ENCODE data around the gene TCIRG1.

The TCIRG1 gene

DNA sequence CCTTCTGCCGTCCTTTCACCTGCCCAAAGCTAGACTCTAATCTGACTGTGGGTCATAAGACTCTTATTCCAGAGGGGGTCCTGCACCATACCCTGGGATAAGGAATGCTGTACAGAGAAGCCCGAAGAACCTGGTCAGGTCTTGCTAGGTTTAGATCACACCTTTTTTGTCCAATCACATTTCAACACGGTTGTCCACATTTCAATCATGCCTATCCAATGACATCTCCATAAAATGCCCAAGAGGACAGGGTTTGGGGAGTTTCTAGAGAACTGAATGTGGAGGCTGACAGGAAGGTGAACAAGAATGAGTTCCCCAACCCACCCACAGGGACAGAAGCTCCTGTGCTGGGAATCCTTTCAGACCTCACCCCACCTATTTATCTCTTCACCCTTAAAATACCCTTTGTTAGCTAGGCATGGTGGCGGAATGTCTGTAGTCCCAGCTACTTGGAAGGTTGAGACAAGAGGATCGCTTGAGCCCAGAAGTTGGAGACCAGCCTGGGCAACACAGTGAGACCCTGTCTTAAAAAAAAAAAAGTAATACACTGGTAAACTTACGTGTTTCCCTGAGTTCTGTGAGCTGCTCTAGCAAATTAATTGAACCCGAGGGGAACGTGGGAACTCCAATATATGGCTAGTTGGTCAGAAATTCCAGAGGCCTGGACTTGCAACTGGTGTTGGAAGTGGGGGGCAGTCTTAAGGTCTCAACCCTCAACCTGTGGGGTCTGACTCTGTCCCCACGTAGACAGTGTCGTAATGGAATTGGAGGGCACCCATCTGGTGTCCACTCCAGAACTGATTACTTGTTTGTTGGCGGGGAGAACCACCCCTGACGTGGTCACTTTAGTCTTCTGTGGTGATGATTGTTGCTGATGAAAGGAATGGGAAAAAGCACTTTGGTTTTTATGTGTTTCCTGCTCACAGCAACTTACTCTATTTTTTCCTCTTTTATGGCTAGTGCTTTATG is 17.8 kb downstream of the TCIRG1 start:
- Mint-ChIP-seq H3K36me3 (ENCODE audit: low read depth) (peaks cover 22% of the 10 kb centered on the region), H3K27ac (no peak overlapping the region), H3K27me3 (ENCODE audit: low read depth) (no peaks in the 10 kb centered on the region), H3K4me3 (no peak overlapping the region), H3K9me3 (no peaks in the 10 kb centered on the region), H3K4me1 (ENCODE audit: low read depth) (no peaks in the 10 kb centered on the region)
- no peak for DNase-seq (ENCODE audit: low spot score)

DNA sequence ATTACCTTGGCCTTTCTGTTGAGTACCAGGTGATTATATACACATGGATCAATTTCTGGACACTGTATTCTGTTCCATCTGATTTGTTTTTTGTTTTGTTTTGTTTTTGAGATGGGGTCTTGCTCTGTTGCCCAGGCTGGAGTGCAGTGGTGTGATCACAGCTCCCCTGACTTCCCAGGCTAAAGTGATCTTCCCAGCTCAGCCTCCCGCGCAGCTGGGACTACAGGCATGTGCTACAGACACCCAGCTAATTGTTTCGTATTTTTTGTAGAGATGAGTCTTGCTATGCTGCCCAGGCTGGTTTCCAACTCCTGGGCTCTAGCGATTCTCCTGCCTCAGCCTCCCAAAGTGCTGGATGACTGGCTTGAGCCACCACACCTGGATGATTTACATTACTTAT is 19.0 kb downstream of the TCIRG1 start:
- no peaks in the 10 kb centered on the region for H3K9me3 Mint-ChIP-seq
- H3K36me3 Mint-ChIP-seq (ENCODE audit: low read depth), result peaks cover 17% of the 10 kb centered on the region
- DNase-seq (ENCODE audit: low spot score), result no peak
- H3K4me3 Mint-ChIP-seq, result no peak overlapping the region
- no peak overlapping the region for H3K27ac Mint-ChIP-seq
- no peaks in the 10 kb centered on the region for H3K4me1 Mint-ChIP-seq (ENCODE audit: low read depth)
- H3K27me3 Mint-ChIP-seq (ENCODE audit: low read depth), result no peaks in the 10 kb centered on the region

DNA sequence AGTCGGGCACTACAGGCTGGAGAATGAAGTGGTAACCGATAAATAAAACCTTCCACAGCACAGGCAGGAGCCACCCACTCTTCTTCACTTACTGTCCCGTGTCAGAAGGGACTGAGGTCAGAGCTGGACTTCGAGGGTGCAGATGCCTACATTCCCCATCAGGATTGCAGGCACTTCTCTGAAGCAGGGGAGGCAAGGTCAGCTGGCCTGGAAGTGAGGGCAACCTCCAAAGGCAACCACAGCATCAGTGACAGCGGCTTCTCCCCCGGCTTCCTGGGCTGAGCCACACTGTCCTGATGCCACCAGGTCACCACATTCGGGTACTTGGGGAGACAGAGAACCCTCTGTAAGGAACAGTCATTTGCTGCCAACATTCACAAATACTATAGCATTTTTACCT is 22.7 kb downstream of the TCIRG1 start:
- Mint-ChIP-seq H3K9me3 (no peaks in the 10 kb centered on the region), H3K4me3 (no peak overlapping the region), H3K27me3 (ENCODE audit: low read depth) (no peaks in the 10 kb centered on the region), H3K27ac (no peak overlapping the region), H3K4me1 (ENCODE audit: low read depth) (no peaks in the 10 kb centered on the region), H3K36me3 (ENCODE audit: low read depth) (peaks cover 11% of the 10 kb centered on the region)
- no peak for DNase-seq (ENCODE audit: low spot score)

DNA sequence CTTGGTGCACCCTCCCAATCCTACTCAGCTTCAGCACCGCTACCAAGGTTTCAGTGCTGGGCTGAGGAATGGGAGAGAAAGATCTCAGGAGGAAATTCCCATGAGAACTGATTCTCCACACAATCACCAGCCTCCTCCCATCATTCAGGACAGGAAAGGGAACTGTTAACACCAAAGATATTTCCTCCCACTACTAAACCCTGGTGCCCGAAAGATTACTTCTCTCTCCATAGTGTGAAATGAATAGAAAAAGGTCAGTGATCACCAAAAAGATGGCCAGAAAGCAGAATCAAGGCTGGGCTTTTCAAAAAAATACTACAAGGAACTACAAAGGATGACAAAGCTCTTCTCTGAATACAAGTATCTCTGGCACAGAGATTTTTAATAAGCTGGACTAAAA is 26.1 kb downstream of the TCIRG1 start:
- no peak overlapping the region for H3K4me3 Mint-ChIP-seq
- no peaks in the 10 kb centered on the region for H3K27me3 Mint-ChIP-seq (ENCODE audit: low read depth)
- H3K9me3 Mint-ChIP-seq, result no peaks in the 10 kb centered on the region
- H3K27ac Mint-ChIP-seq, result no peak overlapping the region
- no peaks in the 10 kb centered on the region for H3K4me1 Mint-ChIP-seq (ENCODE audit: low read depth)
- DNase-seq (ENCODE audit: low spot score), result no peak
- H3K36me3 Mint-ChIP-seq (ENCODE audit: low read depth), result peaks cover 9% of the 10 kb centered on the region

DNA sequence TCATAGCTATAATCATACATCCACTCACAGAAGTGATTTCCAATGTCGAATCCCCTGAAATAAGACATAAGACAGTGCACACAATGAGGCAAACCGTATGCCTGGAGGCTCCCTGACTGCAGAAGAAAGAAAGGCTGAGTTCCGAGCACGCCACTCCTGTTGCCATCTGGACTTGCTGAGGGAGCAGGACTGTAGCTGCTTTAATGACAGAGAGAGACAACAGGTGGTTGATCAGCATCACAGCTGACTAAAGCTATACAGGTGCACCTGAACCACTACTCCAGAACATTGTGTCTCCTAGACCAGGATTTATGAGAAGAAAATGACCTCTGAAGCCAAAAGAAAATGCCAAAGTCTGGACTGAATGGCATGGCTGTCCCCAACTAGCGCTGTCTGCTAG is 27.0 kb downstream of the TCIRG1 start:
- H3K4me1 Mint-ChIP-seq (ENCODE audit: low read depth), result no peaks in the 10 kb centered on the region
- H3K9me3 Mint-ChIP-seq, result no peaks in the 10 kb centered on the region
- H3K4me3 Mint-ChIP-seq, result no peak overlapping the region
- H3K27ac Mint-ChIP-seq, result no peak overlapping the region
- H3K27me3 Mint-ChIP-seq (ENCODE audit: low read depth), result no peaks in the 10 kb centered on the region
- peaks cover 5% of the 10 kb centered on the region for H3K36me3 Mint-ChIP-seq (ENCODE audit: low read depth)
- DNase-seq (ENCODE audit: low spot score), result no peak

DNA sequence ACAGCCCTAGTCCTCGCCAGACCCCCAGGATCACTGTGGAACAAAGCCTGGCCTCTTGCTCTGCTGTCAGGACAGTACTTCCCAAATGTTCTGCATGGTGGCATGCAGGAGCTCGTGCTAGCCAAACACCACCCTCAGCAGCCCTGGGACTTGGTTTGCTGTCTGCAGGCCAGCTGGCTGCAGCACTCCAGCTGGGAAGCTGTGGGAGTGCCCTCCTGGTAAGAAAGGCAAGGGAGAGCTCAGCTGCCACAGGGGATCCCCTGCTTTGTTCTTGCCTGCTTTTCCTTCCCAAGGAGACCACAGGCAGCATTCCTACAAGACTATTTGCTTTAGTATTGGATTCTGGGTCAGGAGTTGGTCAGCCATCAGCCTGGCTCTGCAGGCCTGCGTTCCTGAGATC is 27.9 kb downstream of the TCIRG1 start:
- Mint-ChIP-seq H3K36me3 (ENCODE audit: low read depth) (peaks cover 3% of the 10 kb centered on the region), H3K4me3 (no peak overlapping the region), H3K27ac (no peak overlapping the region), H3K27me3 (ENCODE audit: low read depth) (no peaks in the 10 kb centered on the region), H3K9me3 (no peaks in the 10 kb centered on the region), H3K4me1 (ENCODE audit: low read depth) (no peaks in the 10 kb centered on the region)
- no peak for DNase-seq (ENCODE audit: low spot score)

DNA sequence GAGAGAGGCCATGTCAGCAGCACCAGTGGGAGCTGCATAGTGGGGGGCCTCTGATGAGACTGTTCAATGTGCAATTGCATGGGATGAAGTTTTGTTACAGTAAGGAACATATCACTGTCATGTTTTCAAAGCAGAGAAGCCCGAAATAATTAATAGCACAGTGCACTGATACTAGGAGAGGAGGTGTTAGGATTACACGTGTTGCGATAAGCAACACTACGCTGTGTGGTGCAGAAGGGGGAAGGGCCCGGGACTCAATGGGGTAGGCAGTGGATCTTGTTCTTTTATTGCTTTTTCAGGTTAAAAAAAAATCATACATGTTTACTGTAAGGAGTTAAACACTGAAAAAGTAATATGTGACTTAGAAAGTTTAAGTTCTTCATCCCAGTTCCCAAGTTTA is 29.2 kb downstream of the TCIRG1 start:
- peaks cover 4% of the 10 kb centered on the region for H3K36me3 Mint-ChIP-seq (ENCODE audit: low read depth)
- no peaks in the 10 kb centered on the region for H3K27me3 Mint-ChIP-seq (ENCODE audit: low read depth)
- no peak overlapping the region for H3K27ac Mint-ChIP-seq
- no peaks in the 10 kb centered on the region for H3K4me1 Mint-ChIP-seq (ENCODE audit: low read depth)
- no peak for DNase-seq (ENCODE audit: low spot score)
- no peak overlapping the region for H3K4me3 Mint-ChIP-seq
- H3K9me3 Mint-ChIP-seq, result no peaks in the 10 kb centered on the region

DNA sequence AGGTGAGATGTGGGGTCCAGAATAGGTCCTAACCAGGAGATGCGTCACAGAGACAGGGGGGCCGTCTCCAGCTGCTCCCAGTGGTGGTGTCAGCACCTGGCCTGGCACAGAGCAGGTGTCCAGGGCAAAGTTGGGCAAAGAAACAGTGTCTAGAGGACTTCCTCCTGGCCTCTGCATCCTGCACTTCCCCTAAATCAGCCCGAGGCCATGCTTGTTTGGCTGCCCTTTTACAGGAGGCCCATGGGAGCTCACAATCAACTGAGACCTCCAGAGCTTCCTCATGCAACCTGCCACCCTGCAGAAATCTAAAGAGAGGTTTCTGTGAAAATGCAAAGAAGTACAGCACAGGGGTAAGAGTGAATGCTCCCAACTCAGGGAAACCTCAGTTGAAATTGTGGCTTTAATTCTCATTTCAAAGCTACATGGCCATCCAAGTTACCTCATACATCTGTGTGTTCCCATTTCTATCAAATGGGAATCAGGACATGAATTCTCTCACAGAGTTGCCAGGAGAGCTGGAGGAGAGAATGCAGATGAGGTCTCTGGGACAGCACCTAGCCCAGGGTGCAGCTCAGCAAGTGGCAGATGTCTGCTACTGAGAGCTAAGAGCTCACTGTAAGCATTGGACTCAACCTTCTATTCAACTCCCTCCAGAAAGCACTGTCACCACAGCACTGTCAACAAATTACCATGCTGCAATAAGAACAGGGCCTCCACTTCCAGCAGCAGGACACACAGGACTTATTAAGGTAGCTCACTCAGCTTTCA is 32.6 kb downstream of the TCIRG1 start:
- Mint-ChIP-seq H3K4me1 (ENCODE audit: low read depth) (no peaks in the 10 kb centered on the region), H3K4me3 (no peak overlapping the region), H3K27ac (no peak overlapping the region), H3K27me3 (ENCODE audit: low read depth) (no peaks in the 10 kb centered on the region), H3K36me3 (ENCODE audit: low read depth) (peaks cover 3% of the 10 kb centered on the region), H3K9me3 (no peaks in the 10 kb centered on the region)
- no peak for DNase-seq (ENCODE audit: low spot score)

DNA sequence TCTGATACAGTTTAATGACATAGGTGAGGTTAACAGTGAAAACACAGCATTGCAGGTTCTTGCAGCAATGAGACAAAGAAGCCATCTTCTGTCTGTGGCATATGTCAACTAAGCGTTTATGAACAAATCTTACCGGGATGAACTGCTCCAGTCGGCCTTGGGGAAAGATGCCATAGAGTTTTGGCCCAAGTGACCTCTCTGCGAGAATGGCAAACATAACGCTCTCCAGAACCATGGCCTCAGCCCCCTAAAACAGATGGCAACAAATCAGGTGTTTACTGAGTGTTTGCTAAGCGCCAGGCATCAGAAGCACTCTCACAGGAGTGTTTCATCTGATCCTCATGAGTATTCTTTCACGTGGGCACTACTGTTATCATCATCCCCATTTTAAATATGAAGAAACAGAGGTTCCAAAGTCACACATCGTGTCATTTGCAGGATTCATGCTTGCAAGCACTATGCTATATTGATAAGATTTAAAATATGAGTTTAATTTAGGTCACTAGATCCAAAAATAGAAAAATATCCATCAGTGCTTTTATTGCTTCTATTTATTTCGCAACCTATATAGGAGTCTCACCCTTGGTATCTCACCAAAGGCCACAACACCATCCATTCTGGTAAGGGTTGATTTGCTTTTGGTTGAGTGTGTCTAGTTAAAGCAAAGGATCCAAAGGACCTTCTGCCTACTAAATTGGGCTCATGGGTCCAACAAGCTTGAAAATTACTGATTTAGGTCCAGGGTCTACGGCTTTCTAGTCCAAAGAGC is 35.9 kb downstream of the TCIRG1 start:
- no peaks in the 10 kb centered on the region for H3K9me3 Mint-ChIP-seq
- DNase-seq (ENCODE audit: low spot score), result no peak
- H3K4me3 Mint-ChIP-seq, result no peak overlapping the region
- no peaks in the 10 kb centered on the region for H3K4me1 Mint-ChIP-seq (ENCODE audit: low read depth)
- no peaks in the 10 kb centered on the region for H3K27me3 Mint-ChIP-seq (ENCODE audit: low read depth)
- H3K27ac Mint-ChIP-seq, result no peak overlapping the region
- peaks cover 3% of the 10 kb centered on the region for H3K36me3 Mint-ChIP-seq (ENCODE audit: low read depth)

DNA sequence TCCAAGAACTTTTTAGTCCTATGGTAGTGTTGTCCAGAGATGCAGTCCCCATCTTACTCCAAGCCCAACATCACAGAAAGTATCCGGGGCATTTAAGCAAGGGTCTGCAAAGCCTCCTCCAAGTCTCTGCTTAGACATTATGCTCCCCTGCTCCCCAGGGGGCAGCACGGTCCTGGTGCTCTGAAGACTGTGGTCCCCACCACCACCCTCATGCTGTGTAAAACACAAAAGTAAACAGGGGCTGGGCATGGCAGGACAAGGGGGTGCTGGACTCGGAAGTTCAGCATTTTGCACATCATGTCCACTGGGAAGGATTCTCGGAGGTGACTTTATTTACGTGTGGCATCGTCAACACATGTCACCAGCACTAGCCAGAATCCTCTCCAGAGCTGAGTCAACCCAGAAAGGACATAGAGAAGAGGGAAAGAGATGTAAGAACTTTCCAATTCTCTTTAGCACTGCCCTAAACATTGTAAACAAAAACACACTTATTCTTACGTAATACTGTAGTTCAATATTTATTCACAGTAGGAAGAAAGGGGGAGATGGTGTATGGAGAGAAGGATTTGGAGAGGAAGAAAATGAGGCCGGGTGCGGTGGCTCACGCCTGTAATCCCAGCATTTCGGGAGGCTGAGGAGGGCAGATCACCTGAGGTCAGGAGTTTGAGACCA is 37.7 kb downstream of the TCIRG1 start:
- Mint-ChIP-seq H3K36me3 (ENCODE audit: low read depth) (peaks cover 4% of the 10 kb centered on the region), H3K27me3 (ENCODE audit: low read depth) (no peaks in the 10 kb centered on the region), H3K9me3 (no peaks in the 10 kb centered on the region), H3K27ac (no peak overlapping the region), H3K4me1 (ENCODE audit: low read depth) (no peaks in the 10 kb centered on the region), H3K4me3 (no peak overlapping the region)
- no peak for DNase-seq (ENCODE audit: low spot score)

DNA sequence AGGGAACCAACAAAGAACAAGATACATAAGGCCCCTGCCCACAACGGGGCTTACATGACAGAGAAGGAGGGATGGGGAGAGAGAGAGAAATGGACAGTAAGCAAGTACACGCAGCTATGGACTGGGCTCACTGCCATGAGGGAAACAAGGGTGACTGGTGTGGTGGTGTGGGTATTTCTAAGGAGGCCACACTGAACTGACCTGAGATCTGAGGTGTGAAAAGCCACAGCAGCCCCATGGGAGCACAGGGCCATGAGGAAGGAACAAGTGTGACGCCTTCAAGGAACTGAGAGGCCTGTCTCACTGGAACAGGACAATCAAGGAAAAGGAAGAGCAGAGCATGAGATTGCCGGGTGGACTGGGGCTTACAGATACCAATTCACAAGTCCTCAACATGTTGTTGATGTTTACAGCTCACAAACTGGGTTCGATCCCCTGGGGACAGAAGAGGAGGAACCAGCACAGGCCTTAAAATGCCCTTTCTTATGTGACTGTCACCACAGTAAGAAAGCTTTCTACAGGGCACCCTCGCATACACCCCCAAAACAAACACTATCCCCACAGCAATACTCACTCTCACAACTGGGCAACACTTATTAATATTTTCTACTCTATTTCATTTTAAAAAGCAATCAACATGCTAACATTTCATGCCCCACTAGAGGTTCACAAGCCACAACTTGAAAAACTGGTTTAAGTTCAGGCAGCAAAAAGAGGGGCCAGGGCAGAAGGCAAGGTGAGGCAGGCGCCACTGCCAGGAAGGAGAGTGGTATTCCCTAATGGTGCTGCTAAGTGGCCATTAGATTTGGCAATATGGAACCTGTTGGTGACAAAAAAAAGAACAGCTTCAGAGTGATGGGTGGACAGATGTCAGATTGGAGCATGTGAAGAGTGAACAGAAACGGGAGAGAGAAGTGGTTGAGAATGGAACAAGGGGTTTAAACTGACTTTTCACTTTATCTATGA is 39.1 kb downstream of the TCIRG1 start:
- Mint-ChIP-seq H3K9me3 (no peaks in the 10 kb centered on the region), H3K27ac (no peak overlapping the region), H3K27me3 (ENCODE audit: low read depth) (no peaks in the 10 kb centered on the region), H3K36me3 (ENCODE audit: low read depth) (peaks cover 2% of the 10 kb centered on the region), H3K4me3 (no peak overlapping the region), H3K4me1 (ENCODE audit: low read depth) (no peaks in the 10 kb centered on the region)
- DNase-seq (ENCODE audit: low spot score), result no peak

DNA sequence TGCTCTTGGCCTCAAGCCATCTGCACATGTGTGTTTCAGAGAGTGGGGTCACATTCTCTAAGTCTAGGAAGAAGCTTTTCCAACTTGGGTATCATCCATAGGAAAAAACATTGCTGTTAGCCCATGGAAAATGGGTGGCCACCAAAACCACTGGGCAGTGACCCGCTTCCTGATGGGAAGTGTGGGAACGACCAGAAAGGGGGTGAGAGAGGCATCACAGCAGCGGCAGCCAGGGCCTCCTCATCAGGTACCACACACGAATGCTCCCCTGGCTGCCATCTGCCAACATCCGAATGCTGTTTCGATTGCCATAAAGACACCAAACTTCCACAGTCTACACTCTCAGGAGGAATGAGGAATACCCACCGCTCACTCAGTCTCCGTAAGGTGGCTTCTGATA is 42.0 kb downstream of the TCIRG1 start:
- Mint-ChIP-seq H3K36me3 (ENCODE audit: low read depth) (peaks cover 2% of the 10 kb centered on the region), H3K9me3 (no peaks in the 10 kb centered on the region), H3K4me1 (ENCODE audit: low read depth) (no peaks in the 10 kb centered on the region), H3K4me3 (no peak overlapping the region), H3K27me3 (ENCODE audit: low read depth) (no peaks in the 10 kb centered on the region), H3K27ac (no peak overlapping the region)
- no peak for DNase-seq (ENCODE audit: low spot score)

DNA sequence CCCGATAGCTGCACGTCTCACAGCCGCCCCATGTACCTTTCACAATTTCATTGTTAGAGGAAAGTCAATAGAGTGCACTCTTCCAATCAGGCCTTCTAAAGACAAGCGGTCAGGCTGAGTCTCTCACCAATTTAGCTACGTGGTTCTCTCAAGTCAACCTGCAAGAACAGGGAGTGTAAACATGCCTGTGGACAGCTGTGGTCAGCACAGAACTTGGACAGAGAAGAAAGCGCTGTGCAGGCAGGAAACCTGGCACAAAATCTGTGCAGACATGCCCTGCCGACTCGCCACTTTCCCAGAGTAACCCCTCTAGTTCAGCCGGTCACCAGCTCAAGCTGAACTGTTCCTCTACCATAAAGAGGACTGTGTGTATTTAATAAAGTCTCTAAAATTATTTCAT is 42.9 kb downstream of the TCIRG1 start:
- H3K4me3 Mint-ChIP-seq, result no peak overlapping the region
- no peaks in the 10 kb centered on the region for H3K4me1 Mint-ChIP-seq (ENCODE audit: low read depth)

More for the DNA sequence above, 42.9 kb downstream of the TCIRG1 start:
- Mint-ChIP-seq H3K36me3 (ENCODE audit: low read depth) (peaks cover 2% of the 10 kb centered on the region), H3K27me3 (ENCODE audit: low read depth) (no peaks in the 10 kb centered on the region), H3K27ac (no peak overlapping the region), H3K9me3 (no peaks in the 10 kb centered on the region)
- DNase-seq (ENCODE audit: low spot score), result no peak

Data from T-helper 2 cell treated with Interferon-gamma antibody and Interleukin-4, amounts not matched to agents 5 μg/mL and 100 μg/mL, for 36 hours (primary cell).